Caco-2 (cell line): ENCODE measurements around the gene TMED8. TPM values are rescaled to one million over a fixed set of nuclear protein-coding genes. Genes with fewer than 3 reads are reported as not detected.
"Not testable (repeated sequence)": the region's sequence is repeated elsewhere in the genome, so short reads cannot be mapped to it uniquely, and the experiment has no call there.

Experiments used
- BruUV-seq: library from RNA; stranded (reverse); fragments of 400-500 nt; replicated peaks from 2 replicates; lab custom pipeline; 2021; lab: Mats Ljungman, UMichigan
- CTCF ChIA-PET: fragments of 300-600 bp; sonication (Branson Sonifier 250); formaldehyde crosslinking; loops from one replicate; lab custom pipeline; 2022; ENCODE audit warnings: antibody characterized with exemption; lab: Charles Lee
- POLR2A ChIA-PET: fragments of 300-600 bp; sonication (Branson Sonifier 250); formaldehyde crosslinking; loops from one replicate; lab custom pipeline; 2022; ENCODE audit warnings: antibody characterized with exemption; lab: Charles Lee
- DNase-seq, 2 experiments: peaks; one replicate each; pipeline versions ENCODE4 v3.0.0 to v3.0.0-alpha.2; 2020 to 2022
- H3K27me3 ChIP-seq: replicated peaks from 2 replicates; pipeline ENCODE4 v1.6.0; 2011; ENCODE audit warnings: low read length; ENCODE audit not compliant: control insufficient read depth, insufficient read depth
- H3K36me3 ChIP-seq: 2 replicates; pipeline ENCODE4 v1.5.1; 2011; ENCODE audit warnings: low read length; ENCODE audit not compliant: control insufficient read depth, insufficient read depth
- H3K4me1 ChIP-seq: fragments of 250-450 bp; sonication (Bioruptor Pico); 2 replicates; pipeline ENCODE4 v1.5.1; 2020; ENCODE audit warnings: mild to moderate bottlenecking
- H3K4me3 ChIP-seq: 2 replicates; pipeline ENCODE4 v1.5.1; 2011; ENCODE audit warnings: low read depth, mild to moderate bottlenecking, control low read depth, low read length
- H3K9me3 ChIP-seq: fragments of 250-450 bp; sonication (Bioruptor Pico); 2 replicates; pipeline ENCODE4 v1.5.1; 2020; ENCODE audit warnings: mild to moderate bottlenecking, moderate library complexity
- H3K27ac Mint-ChIP-seq: one replicate; pipeline ENCODE4 v1.8.0; 2022; ENCODE audit warnings: mixed read lengths; ENCODE audit not compliant: unreplicated experiment
- H3K27me3 Mint-ChIP-seq: one replicate; pipeline ENCODE4 v1.8.0; 2022; ENCODE audit warnings: mixed read lengths; ENCODE audit not compliant: insufficient read depth, unreplicated experiment
- H3K36me3 Mint-ChIP-seq: one replicate; pipeline ENCODE4 v1.8.0; 2022; ENCODE audit warnings: mild to moderate bottlenecking, mixed read lengths; ENCODE audit not compliant: insufficient read depth, unreplicated experiment
- H3K4me1 Mint-ChIP-seq: one replicate; pipeline ENCODE4 v1.8.0; 2022; ENCODE audit warnings: low read depth, mixed read lengths; ENCODE audit not compliant: unreplicated experiment
- H3K4me3 Mint-ChIP-seq: one replicate; pipeline ENCODE4 v1.8.0; 2022; ENCODE audit warnings: mild to moderate bottlenecking, moderate library complexity, mixed read lengths; ENCODE audit not compliant: unreplicated experiment
- H3K9me3 Mint-ChIP-seq: one replicate; pipeline ENCODE4 v1.8.0; 2022; ENCODE audit warnings: mixed read lengths; ENCODE audit not compliant: unreplicated experiment
- CTCF ChIP-seq, 2 experiments: fragments of 200-600 bp in 1 of 2; IDR thresholded peaks; 1 replicate in 1 of 2; 2 replicates in 1 of 2; pipeline versions ENCODE4 v1.5.1 to v1.8.0; 2011 to 2022; ENCODE audit warnings: antibody characterized with exemption in 1 of 2, control low read depth in 1 of 2, inconsistent platforms in 1 of 2, low read depth in 1 of 2, low read length in 1 of 2, mild to moderate bottlenecking in 1 of 2, moderate library complexity in 1 of 2; ENCODE audit not compliant: insufficient read depth in 1 of 2, severe bottlenecking in 1 of 2, unreplicated experiment in 1 of 2
- intact Hi-C: fragments of 100-400 bp; cut with micrococcal nuclease; formaldehyde crosslinking; loops from one replicate; pipeline ENCODE4 v1.10.0; 2022; ENCODE audit not compliant: unreplicated experiment
- total RNA-seq: library from RNA; stranded (reverse); gene quantifications from 2 replicates; pipeline ENCODE4 v1.2.3, GENCODE V29; 2022

The TMED8 gene
- total RNA-seq, 1 experiment from 2014 or later = 14.1 TPM

- intact Hi-C loops = no loop called here
- Histone ChIP-seq H3K4me3 (no peak within 1 kb of the TSS), H3K4me1 (no peaks in the 10 kb centered on the region), H3K36me3 (no peaks in the 10 kb centered on the region), H3K27me3 (no peaks in the 10 kb centered on the region), H3K9me3 (no peaks in the 10 kb centered on the region)
- BruUV-seq = no TSS peak
- Mint-ChIP-seq H3K4me1 (no peaks in the 10 kb centered on the region), H3K36me3 (peaks cover 20% of the 10 kb centered on the region), H3K9me3 (peaks cover 12% of the 10 kb centered on the region), H3K4me3 (no peak within 1 kb of the TSS), H3K27me3 (no peaks in the 10 kb centered on the region), H3K27ac (no peak within 1 kb of the TSS)
- DNase-seq = no peak
- ChIA-PET POLR2A (no interaction called here), CTCF (no interaction called here)
- no peak for TF ChIP-seq CTCF (IDR thresholded peaks at IDR 0.05; ENCODE audit: insufficient read depth in 1 of 2, low read depth in 1 of 2, low read length in 1 of 2, severe bottlenecking in 1 of 2, unreplicated experiment in 1 of 2)
Measured at GRCh38 chr14:77423423-77423822, 46.5 kb upstream of the TMED8 start, which contains the start of gene NOXRED1. TSS of gene NOXRED1 (minus strand) at chr14:77423523. CDS start at chr14:77422889, 634 bp downstream.

- ChIA-PET POLR2A (no interaction called here), CTCF (no interaction called here)
- intact Hi-C loops = no loop called here
- Mint-ChIP-seq H3K4me1 (no peaks in the 10 kb centered on the region), H3K4me3 (no peak overlapping the region), H3K36me3 (peaks cover 4% of the 10 kb centered on the region), H3K27ac (no peak overlapping the region), H3K27me3 (no peaks in the 10 kb centered on the region), H3K9me3 (peaks cover 24% of the 10 kb centered on the region)
- no peak for TF ChIP-seq CTCF (IDR thresholded peaks at IDR 0.05; ENCODE audit: insufficient read depth in 1 of 2, low read depth in 1 of 2, low read length in 1 of 2, severe bottlenecking in 1 of 2, unreplicated experiment in 1 of 2)
- Histone ChIP-seq H3K4me3 (no peak overlapping the region), H3K27me3 (no peaks in the 10 kb centered on the region), H3K36me3 (no peaks in the 10 kb centered on the region), H3K4me1 (no peaks in the 10 kb centered on the region), H3K9me3 (no peaks in the 10 kb centered on the region)
- DNase-seq = no peak
- no TSS peak for BruUV-seq
Measured at GRCh38 chr14:77421201-77421600, 44.3 kb upstream of the TMED8 start.

GRCh38 chr14:77416836-77417235 lies 39.9 kb upstream of the TMED8 start:
- ChIA-PET CTCF (no interaction called here), POLR2A (no interaction called here)
- no peak for TF ChIP-seq CTCF (IDR thresholded peaks at IDR 0.05; ENCODE audit: insufficient read depth in 1 of 2, low read depth in 1 of 2, low read length in 1 of 2, severe bottlenecking in 1 of 2, unreplicated experiment in 1 of 2)
- no TSS peak for BruUV-seq
- Histone ChIP-seq H3K27me3 (no peaks in the 10 kb centered on the region), H3K36me3 (no peaks in the 10 kb centered on the region), H3K9me3 (no peaks in the 10 kb centered on the region), H3K4me3 (no peak overlapping the region), H3K4me1 (no peaks in the 10 kb centered on the region)
- Mint-ChIP-seq H3K36me3 (peaks cover 4% of the 10 kb centered on the region), H3K27me3 (no peaks in the 10 kb centered on the region), H3K27ac (no peak overlapping the region), H3K9me3 (peaks cover 24% of the 10 kb centered on the region), H3K4me3 (no peak overlapping the region), H3K4me1 (no peaks in the 10 kb centered on the region)
- intact Hi-C loops = no loop called here
- no peak for DNase-seq

- H3K27me3 ChIP-seq, H3K4me1 Mint-ChIP-seq, DNase-seq, H3K9me3 ChIP-seq, H3K36me3 Mint-ChIP-seq, BruUV-seq, H3K4me3 ChIP-seq, intact Hi-C loops, CTCF ChIA-PET, H3K4me3 Mint-ChIP-seq, H3K27ac Mint-ChIP-seq, H3K27me3 Mint-ChIP-seq, H3K4me1 ChIP-seq, H3K36me3 ChIP-seq, POLR2A ChIA-PET: not testable (repeated sequence)
- H3K9me3 Mint-ChIP-seq = peaks cover 24% of the 10 kb centered on the region
Measured at GRCh38 chr14:77416098-77416497, 39.2 kb upstream of the TMED8 start.

- H3K4me3 ChIP-seq, H3K4me1 Mint-ChIP-seq, H3K36me3 Mint-ChIP-seq, H3K27me3 Mint-ChIP-seq, H3K9me3 ChIP-seq, BruUV-seq, H3K4me1 ChIP-seq, H3K27me3 ChIP-seq, H3K27ac Mint-ChIP-seq, H3K4me3 Mint-ChIP-seq, DNase-seq, POLR2A ChIA-PET, intact Hi-C loops, H3K36me3 ChIP-seq, CTCF ChIA-PET: not testable (repeated sequence)
- H3K9me3 Mint-ChIP-seq = peaks cover 24% of the 10 kb centered on the region
Measured at GRCh38 chr14:77415403-77416030, 38.6 kb upstream of the TMED8 start.
